Nephron (organoid): Measurements from ENCODE around the gene ETHE1.

ENCODE experiments used
- H3K27ac Mint-ChIP-seq, 3 experiments: 2 replicates each; pipeline ENCODE4 v1.8.0; 2020; ENCODE audit warnings: mixed read lengths in 3 of 3, mild to moderate bottlenecking in 2 of 3, moderate library complexity in 1 of 3
- H3K27me3 Mint-ChIP-seq: 2 replicates; pipeline ENCODE4 v1.8.0; 2021; ENCODE audit warnings: low read depth, mild to moderate bottlenecking, moderate library complexity, mixed read lengths
- H3K36me3 Mint-ChIP-seq: 2 replicates; pipeline ENCODE4 v1.8.0; 2020; ENCODE audit warnings: low read depth, mixed read lengths
- H3K4me1 Mint-ChIP-seq: 2 replicates; pipeline ENCODE4 v1.8.0; 2020; ENCODE audit warnings: mixed read lengths
- H3K4me3 Mint-ChIP-seq, 3 experiments: 2 replicates each; pipeline ENCODE4 v1.8.0; 2020; ENCODE audit warnings: mild to moderate bottlenecking in 3 of 3, mixed read lengths in 3 of 3, moderate library complexity in 2 of 3
- H3K9me3 Mint-ChIP-seq: 2 replicates; pipeline ENCODE4 v1.8.0; 2020; ENCODE audit warnings: mixed read lengths
- CTCF ChIP-seq, 3 experiments: fragments of 200-600 bp; sonication (generic); IDR thresholded peaks; one replicate each; pipeline ENCODE4 v1.5.0; 2021; ENCODE audit warnings: antibody characterized with exemption in 3 of 3; ENCODE audit not compliant: unreplicated experiment in 3 of 3

The ETHE1 gene

GRCh38 chr19:43467276-43467675 is 59.7 kb downstream of the ETHE1 start:
- TF ChIP-seq CTCF (IDR thresholded peaks at IDR 0.05; ENCODE audit: unreplicated experiment in 3 of 3), result no peak
- no peaks in the 10 kb centered on the region for H3K36me3 Mint-ChIP-seq
- peaks cover 9% of the 10 kb centered on the region for H3K27me3 Mint-ChIP-seq
- H3K4me3 Mint-ChIP-seq, result peak overlapping the region in 1 of 3 experiments; percentile 0
- H3K4me1 Mint-ChIP-seq, result peaks cover 5% of the 10 kb centered on the region
- H3K27ac Mint-ChIP-seq, result peak overlapping the region in 2 of 3 experiments; percentile 40 to 55
- H3K9me3 Mint-ChIP-seq, result no peaks in the 10 kb centered on the region

GRCh38 chr19:43466793-43467192 is 60.2 kb downstream of the ETHE1 start:
- Mint-ChIP-seq H3K27ac (peak overlapping the region in 1 of 3 experiments; percentile 40), H3K9me3 (no peaks in the 10 kb centered on the region), H3K4me3 (no peak overlapping the region), H3K36me3 (no peaks in the 10 kb centered on the region), H3K4me1 (peaks cover 5% of the 10 kb centered on the region), H3K27me3 (peaks cover 9% of the 10 kb centered on the region)
- no peak for TF ChIP-seq CTCF (IDR thresholded peaks at IDR 0.05; ENCODE audit: unreplicated experiment in 3 of 3)

DNA sequence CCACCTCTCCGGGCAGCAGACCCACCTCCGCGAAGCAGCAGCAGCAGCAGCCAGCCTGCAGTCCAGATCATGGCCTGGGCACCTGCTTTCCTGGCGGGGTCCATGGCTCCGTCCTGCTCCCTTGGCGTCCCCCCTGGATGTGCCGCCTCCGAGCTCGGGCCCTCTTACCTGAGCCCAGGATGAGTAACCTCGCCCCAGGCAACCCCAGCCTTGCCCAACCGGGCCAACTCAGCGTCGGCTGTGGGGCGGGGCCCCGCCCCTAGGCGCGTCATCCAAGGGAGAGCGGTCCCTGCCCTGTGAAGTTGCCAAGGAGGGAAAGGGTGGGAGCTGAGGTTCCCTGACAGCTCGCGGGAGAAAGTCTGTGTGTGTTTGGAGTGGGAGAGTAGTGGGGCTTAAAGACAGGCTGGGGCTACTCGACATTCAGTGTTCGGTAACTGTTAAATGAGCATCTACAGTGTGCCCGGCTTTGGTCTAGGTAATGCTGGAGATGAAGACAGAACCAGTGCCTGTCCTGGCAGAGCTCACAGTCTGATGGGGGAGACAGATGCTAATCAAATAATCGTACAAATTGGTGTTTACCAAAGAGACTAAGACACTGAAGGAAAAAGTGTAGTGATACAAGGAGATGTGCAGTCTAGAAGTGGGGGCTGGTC is 61.4 kb downstream of the ETHE1 start, which contains the start of gene LYPD3:
Gene LYPD3, minus strand, starts transcription at position 141 of the 653 bp plus-strand sequence. Its CDS starts 37 bp downstream, at position 104.
- no peaks in the 10 kb centered on the region for H3K9me3 Mint-ChIP-seq
- peaks cover 5% of the 10 kb centered on the region for H3K4me1 Mint-ChIP-seq
- H3K36me3 Mint-ChIP-seq, result peaks cover 6% of the 10 kb centered on the region
- peaks cover 13% of the 10 kb centered on the region for H3K27me3 Mint-ChIP-seq
- TF ChIP-seq CTCF (IDR thresholded peaks at IDR 0.05; ENCODE audit: unreplicated experiment in 3 of 3), result no peak
- H3K4me3 Mint-ChIP-seq, result peak within 1 kb of the TSS; percentile 88 to 95 (median 89)
- H3K27ac Mint-ChIP-seq, result peak within 1 kb of the TSS; percentile 89 to 97 (median 91)

DNA sequence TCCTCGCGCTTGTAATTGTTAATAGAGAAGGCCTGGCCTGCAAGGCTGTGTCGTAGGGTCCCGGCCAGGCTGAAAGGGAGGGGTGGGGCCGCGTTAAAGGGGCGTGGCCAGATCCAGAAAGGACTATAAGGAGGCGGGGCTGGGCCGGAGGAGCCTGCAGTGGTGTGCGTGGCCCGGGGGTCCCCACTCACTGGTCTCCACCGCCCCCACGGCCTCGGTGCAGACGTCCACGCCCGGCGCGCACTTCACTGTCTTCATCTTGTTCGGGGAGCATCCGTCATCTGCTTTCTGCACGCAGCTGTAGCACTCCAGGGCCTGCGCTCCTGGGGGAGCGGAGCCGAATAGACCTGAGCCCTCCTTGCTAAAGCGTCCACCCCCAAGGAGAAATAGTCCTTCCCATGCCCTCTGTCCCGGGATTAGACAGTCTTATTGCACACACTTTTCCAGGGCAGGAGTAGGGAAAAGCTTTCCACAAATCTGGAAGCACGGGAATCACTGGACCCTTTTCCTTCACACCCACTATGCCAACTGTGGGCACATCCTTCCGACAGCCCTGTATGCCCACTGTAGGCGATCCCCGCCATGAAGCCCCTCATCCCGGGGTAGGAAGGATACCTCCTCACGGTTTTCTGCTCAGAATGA is 62.7 kb downstream of the ETHE1 start:
- TF ChIP-seq CTCF (IDR thresholded peaks at IDR 0.05; ENCODE audit: unreplicated experiment in 3 of 3), result no peak
- Mint-ChIP-seq H3K36me3 (peaks cover 6% of the 10 kb centered on the region), H3K9me3 (no peaks in the 10 kb centered on the region), H3K27ac (peak overlapping the region; percentile 89 to 97 (median 91)), H3K27me3 (peaks cover 15% of the 10 kb centered on the region), H3K4me1 (peaks cover 5% of the 10 kb centered on the region), H3K4me3 (peak overlapping the region; percentile 88 to 95 (median 89))

GRCh38 chr19:43463381-43464133 is 63.4 kb downstream of the ETHE1 start:
- peaks cover 5% of the 10 kb centered on the region for H3K4me1 Mint-ChIP-seq
- peak overlapping the region; percentile 89 to 97 (median 91) for H3K27ac Mint-ChIP-seq
- peak overlapping the region; percentile 88 to 95 (median 89) for H3K4me3 Mint-ChIP-seq
- H3K9me3 Mint-ChIP-seq, result no peaks in the 10 kb centered on the region
- peaks cover 6% of the 10 kb centered on the region for H3K36me3 Mint-ChIP-seq
- no peak for TF ChIP-seq CTCF (IDR thresholded peaks at IDR 0.05; ENCODE audit: unreplicated experiment in 3 of 3)
- H3K27me3 Mint-ChIP-seq, result peaks cover 15% of the 10 kb centered on the region
